Renal cortex interstitium (tissue), 11 donors: ENCODE results near the gene DHRS4L2. TPM values are rescaled to one million over a fixed set of nuclear protein-coding genes. Genes with fewer than 3 reads are reported as not detected.
"Not testable (repeated sequence)": the region's sequence is repeated elsewhere in the genome, so short reads cannot be mapped to it uniquely, and the experiment has no call there.

ENCODE experiments used
- DNase-seq, 11 donors: peaks; one replicate each; pipeline ENCODE4 v3.0.0-alpha.2; 2013; ENCODE audit warnings: low read depth in 9 of 11, low spot score in 4 of 11; ENCODE audit errors: extremely low read depth in 1 of 11
- polyA plus RNA-seq, 3 donors: library from polyadenylated mRNA; unstranded; fragments of 120-200 nt; gene quantifications; one replicate each; pipeline ENCODE4 v1.2.1, GENCODE V29; 2013; ENCODE audit not compliant: insufficient read length in 3 of 3

The DHRS4L2 gene
- polyA plus RNA-seq, 3 donors: 34.9 to 40.4 (median 35.4) TPM

GRCh38 chr14:24040692-24041091 is 52.0 kb downstream of the DHRS4L2 start:
- DNase-seq: no peak

GRCh38 chr14:24042746-24043145 is 54.0 kb downstream of the DHRS4L2 start:
- no peak for DNase-seq

DNA sequence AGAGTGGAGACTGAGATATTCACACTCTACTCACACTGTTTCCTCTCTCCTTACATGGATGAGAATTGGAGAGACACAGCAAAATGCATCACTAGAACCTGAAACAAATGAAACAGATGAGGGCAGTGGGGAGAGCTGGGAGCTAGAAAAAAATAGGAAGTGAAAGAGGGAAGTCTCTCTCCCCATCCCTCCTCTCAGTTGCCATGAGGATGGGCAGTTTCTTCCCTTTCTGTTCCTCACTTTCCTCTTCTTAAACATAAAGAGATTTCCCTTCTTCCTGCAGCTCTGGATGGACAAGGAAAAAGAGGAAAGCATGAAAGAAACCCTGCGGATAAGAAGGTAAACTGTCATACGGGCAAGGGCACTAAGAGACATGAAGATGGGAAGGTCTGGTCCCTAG is 60.3 kb downstream of the DHRS4L2 start:
- not testable (repeated sequence) for DNase-seq

GRCh38 chr14:24050753-24051152 is 62.0 kb downstream of the DHRS4L2 start:
- not testable (repeated sequence) for DNase-seq

- DNase-seq: peak in 4 of 11 donors; percentile 7 to 20 (median 18)
These were observed 62.6 kb downstream of the DHRS4L2 start for GRCh38 chr14:24051176-24051788.

DNA sequence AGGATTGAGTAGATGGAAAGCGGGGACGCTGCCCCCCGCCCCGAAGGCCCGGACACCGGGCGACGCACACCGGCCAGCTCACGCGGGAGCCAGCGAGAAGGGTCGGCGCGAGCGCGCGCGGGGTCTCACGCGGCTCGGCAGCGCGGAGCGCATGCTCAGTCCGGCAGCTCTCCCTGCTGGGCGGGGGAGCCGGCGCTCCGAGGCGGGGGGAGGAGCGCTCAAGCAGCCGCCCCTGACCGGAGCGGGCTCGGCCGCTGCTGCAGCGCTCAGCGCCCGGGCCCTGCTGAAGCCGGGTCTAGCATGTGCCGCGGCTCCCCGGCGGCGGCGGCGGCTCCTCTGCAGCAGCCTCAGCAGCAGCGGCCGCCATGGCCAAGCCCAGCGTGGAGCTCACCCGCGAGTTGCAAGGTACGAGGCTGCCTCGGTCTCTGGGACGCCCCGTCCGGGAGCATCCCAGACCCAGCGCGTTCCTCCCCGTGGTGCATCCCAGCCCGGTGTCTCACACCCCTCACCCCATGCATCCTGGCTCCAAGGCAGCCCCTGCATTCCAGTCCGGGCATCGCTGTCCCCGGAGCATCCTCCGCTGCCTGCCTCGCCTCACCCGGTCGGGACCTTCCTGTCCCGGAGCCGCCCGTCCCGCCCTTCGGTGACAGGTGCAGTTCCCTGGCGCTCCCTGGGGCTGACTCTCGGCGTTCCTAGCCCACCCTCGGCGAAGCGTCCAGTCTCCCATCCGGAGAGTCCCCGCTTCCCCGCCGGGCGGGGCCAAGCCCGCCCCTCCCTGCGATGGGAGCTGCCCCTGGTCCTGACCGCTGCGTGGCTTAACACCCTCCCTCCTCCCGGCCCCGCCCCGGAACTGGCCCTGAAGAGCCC is 63.3 kb downstream of the DHRS4L2 start, which contains the start of gene CARMIL3:
Gene CARMIL3 (plus strand): TSS at position 221 of the 867 bp plus-strand sequence. CDS start 145 bp downstream, at position 366.
- DNase-seq: peak in 10 of 11 donors; percentile 27 to 77 (median 66)

DNA sequence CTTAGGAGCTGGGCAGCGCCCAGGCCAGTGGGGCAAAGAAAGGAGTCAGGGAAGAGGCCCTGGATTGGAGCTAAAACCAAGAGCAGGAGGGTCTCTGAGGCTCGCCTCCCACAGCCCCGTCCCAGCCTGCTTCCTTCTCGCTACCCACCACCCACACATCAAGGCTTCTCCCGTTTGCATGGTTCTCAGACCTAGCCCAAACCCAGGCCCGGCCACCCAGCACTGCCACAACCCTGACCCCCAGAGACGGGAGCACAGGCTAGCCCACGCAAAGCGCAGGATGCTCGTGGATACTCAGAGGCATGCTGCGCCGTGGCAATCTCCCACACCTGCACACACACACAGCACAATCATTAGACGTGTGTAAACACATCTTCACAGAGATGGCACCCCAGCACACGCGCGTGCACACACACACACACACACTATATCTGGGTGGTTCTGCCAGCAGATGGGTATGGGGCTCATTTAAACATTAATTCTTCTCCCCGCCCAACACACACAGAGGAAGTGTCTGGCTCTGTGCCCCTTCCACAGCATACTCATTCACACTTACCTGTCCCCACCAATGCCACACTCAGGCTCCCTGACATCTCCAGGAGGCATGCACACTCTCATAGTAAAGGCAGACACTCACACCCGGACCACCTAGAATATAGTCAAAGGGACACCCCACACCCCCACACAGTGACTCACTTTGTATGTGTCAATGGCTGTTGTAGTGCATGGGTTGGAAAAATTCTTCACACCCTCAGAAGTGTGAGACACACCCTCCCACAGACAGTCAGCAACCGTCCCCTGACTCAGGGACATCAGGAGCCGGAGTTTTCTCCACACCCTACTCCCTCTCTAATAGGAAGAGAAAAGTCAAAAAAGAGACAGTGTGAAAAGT is 64.2 kb downstream of the DHRS4L2 start:
- no peak for DNase-seq

GRCh38 chr14:24053548-24054323 is 65.0 kb downstream of the DHRS4L2 start:
- DNase-seq: no peak

DNA sequence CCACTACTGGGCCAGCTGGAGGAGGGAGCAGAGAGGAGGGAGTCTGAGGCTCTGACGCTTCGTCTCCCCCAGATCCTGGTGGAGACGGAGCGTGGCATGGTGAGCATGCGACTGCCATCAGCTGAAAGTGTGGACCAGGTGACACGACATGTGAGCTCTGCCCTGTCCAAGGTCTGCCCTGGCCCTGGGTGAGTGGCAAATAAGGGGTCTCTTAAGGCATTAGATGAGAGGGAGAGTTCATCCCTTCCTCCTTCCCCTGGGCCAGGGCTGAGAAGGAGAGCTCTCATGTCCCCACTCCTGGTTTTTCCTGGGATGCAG is 65.6 kb downstream of the DHRS4L2 start:
- DNase-seq: no peak

- DNase-seq: no peak
These were observed 65.9 kb downstream of the DHRS4L2 start for GRCh38 chr14:24054646-24055045.

Other genes starting within 250 kb of the DHRS4L2 start
- 10 to 100 TPM; 51.6 to 63.2 (median 58.2) TPM for gene DHRS4, start 35.2 kb upstream of the DHRS4L2 start, polyA plus RNA-seq
- 1 to 10 TPM; 1.5 to 3.7 (median 2.7) TPM for gene CARMIL3, start 63.1 kb downstream of the DHRS4L2 start, polyA plus RNA-seq
- not detected for gene CPNE6, start 82.6 kb downstream of the DHRS4L2 start, polyA plus RNA-seq
- 10 to 100 TPM; 28.9 to 37.3 (median 34.4) TPM for gene PCK2, start 105.4 kb downstream of the DHRS4L2 start, polyA plus RNA-seq
- gene DCAF11, start 125.8 kb downstream of the DHRS4L2 start, polyA plus RNA-seq: 10 to 100 TPM; 72.3 to 85.0 (median 80.7) TPM
- gene NRL, start 126.0 kb downstream of the DHRS4L2 start, polyA plus RNA-seq: 1 to 10 TPM; 1.5 to 2.7 (median 2.4) TPM
- 1 to 10 TPM in 1 of 3 donors, under 1 TPM in 2; 0.56 to 1.6 (median 0.79) TPM for gene FITM1, start 141.7 kb downstream of the DHRS4L2 start, polyA plus RNA-seq
- 100 to 1,000 TPM; 198 to 220 (median 199) TPM for gene PSME1, start 147.3 kb downstream of the DHRS4L2 start, polyA plus RNA-seq
- 10 to 100 TPM; 18.4 to 21.1 (median 20.2) TPM for gene EMC9, start 152.7 kb downstream of the DHRS4L2 start, polyA plus RNA-seq
- 100 to 1,000 TPM; 150 to 170 (median 152) TPM for gene PSME2, start 157.7 kb downstream of the DHRS4L2 start, polyA plus RNA-seq
- gene RNF31, start 158.6 kb downstream of the DHRS4L2 start, polyA plus RNA-seq: 10 to 100 TPM; 45.5 to 59.5 (median 50.4) TPM
- gene IRF9, start 172.3 kb downstream of the DHRS4L2 start, polyA plus RNA-seq: 10 to 100 TPM; 56.3 to 66.1 (median 58.3) TPM
- gene REC8, start 183.2 kb downstream of the DHRS4L2 start, polyA plus RNA-seq: 10 to 100 TPM; 64.2 to 76.7 (median 67.2) TPM
- gene IPO4, start 199.9 kb downstream of the DHRS4L2 start, polyA plus RNA-seq: 10 to 100 TPM; 32.8 to 42.1 (median 40.5) TPM
- 10 to 100 TPM; 36.6 to 50.8 (median 47.1) TPM for gene TM9SF1, start 206.5 kb downstream of the DHRS4L2 start, polyA plus RNA-seq
- 10 to 100 TPM in 1 of 3 donors, 1 to 10 TPM in 2; 4.8 to 11.6 (median 6.8) TPM for gene TSSK4, start 216.8 kb downstream of the DHRS4L2 start, polyA plus RNA-seq
- 10 to 100 TPM; 56.1 to 58.4 (median 56.9) TPM for gene CHMP4A, start 224.6 kb downstream of the DHRS4L2 start, polyA plus RNA-seq
- gene MDP1, start 227.1 kb downstream of the DHRS4L2 start, polyA plus RNA-seq: 10 to 100 TPM; 10.2 to 17.3 (median 13.5) TPM
- 100 to 1,000 TPM; 198 to 251 (median 250) TPM for gene NEDD8, start 243.4 kb downstream of the DHRS4L2 start, polyA plus RNA-seq
- gene GMPR2, start 244.0 kb downstream of the DHRS4L2 start, polyA plus RNA-seq: 100 to 1,000 TPM; 107 to 128 (median 115) TPM